ENCODE data around the gene NTSR2. TPM values are rescaled to one million over a fixed set of nuclear protein-coding genes. Genes with fewer than 3 reads are reported as not detected.

Gene NTSR2
- total RNA-seq, 6 donors from 2014 or later = not detected

DNA sequence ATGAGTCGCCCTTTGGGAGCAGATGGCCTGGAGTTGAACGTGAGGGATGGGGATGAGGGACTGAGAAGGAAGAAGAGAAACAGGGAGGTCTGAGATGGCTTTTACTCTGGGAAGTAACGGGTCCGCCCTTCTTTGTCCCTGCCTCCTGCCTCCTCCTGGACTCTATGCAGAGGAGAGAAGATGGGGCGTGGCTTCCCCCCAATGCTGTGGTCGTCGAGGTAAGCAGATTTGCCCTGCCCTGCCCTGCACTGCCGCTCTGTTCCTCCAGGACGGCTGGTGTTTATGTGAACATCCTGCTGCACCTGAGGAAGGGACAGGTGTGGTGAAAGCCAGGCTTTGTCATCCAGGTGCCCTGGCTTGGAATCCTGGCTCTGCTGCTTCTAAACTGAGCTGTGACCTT, 13.5 kb upstream of the NTSR2 start:
- no peak overlapping the region for H3K27ac ChIP-seq
- TF ChIP-seq POLR2A (IDR thresholded peaks at IDR 0.05) (no peak), POLR2AphosphoS5 (IDR thresholded peaks at IDR 0.05) (no peak), CTCF (IDR thresholded peaks at IDR 0.05) (no peak), EP300 (IDR thresholded peaks at IDR 0.05) (no peak)
- DNase-seq (no peak), ATAC-seq (ENCODE audit: low FRiP score in 2 of 2) (no peak)
- no peaks in the 10 kb centered on the region for H3K9me3 ChIP-seq
- WGBS, 2 donors = 51 to 52% methylated on average over 6 to 9 of the region's 9 CpGs
- no peaks in the 10 kb centered on the region for H3K36me3 ChIP-seq
- no peaks in the 10 kb centered on the region for H3K27me3 ChIP-seq
- peaks cover 6 to 9% (median 8%) of the 10 kb centered on the region in 4 donors for H3K4me1 ChIP-seq
- no peak overlapping the region for H3K4me3 ChIP-seq

DNA sequence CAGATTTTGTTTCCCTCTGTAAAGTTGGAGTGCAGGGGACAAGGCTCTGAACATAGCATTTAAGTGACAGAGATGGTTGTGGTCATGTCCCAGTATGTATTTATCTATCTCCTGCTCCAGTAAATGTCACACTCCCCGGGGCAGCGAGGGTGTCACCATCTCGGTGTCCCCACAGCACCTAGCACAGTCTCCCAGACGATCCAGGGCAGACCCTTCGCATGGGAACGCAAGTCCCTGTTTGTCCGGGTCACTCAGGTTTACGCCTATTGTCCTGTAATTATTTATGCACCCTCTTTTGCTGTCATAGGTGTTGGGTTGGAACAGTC, 12.6 kb upstream of the NTSR2 start:
- DNase-seq = no peak
- H3K4me3 ChIP-seq = no peak overlapping the region
- ATAC-seq (ENCODE audit: low FRiP score in 2 of 2) = no peak
- TF ChIP-seq POLR2AphosphoS5 (IDR thresholded peaks at IDR 0.05) = no peak
- TF ChIP-seq CTCF (IDR thresholded peaks at IDR 0.05) = no peak
- TF ChIP-seq EP300 (IDR thresholded peaks at IDR 0.05) = no peak
- no peak for TF ChIP-seq POLR2A (IDR thresholded peaks at IDR 0.05)
- no peaks in the 10 kb centered on the region for H3K36me3 ChIP-seq
- no peaks in the 10 kb centered on the region for H3K4me1 ChIP-seq
- whole genome bisulfite sequencing, 2 donors = 85 to 87% methylated on average over 8 of the region's 8 CpGs
- no peaks in the 10 kb centered on the region for H3K27me3 ChIP-seq
- H3K9me3 ChIP-seq = no peaks in the 10 kb centered on the region
- H3K27ac ChIP-seq = no peak overlapping the region

DNA sequence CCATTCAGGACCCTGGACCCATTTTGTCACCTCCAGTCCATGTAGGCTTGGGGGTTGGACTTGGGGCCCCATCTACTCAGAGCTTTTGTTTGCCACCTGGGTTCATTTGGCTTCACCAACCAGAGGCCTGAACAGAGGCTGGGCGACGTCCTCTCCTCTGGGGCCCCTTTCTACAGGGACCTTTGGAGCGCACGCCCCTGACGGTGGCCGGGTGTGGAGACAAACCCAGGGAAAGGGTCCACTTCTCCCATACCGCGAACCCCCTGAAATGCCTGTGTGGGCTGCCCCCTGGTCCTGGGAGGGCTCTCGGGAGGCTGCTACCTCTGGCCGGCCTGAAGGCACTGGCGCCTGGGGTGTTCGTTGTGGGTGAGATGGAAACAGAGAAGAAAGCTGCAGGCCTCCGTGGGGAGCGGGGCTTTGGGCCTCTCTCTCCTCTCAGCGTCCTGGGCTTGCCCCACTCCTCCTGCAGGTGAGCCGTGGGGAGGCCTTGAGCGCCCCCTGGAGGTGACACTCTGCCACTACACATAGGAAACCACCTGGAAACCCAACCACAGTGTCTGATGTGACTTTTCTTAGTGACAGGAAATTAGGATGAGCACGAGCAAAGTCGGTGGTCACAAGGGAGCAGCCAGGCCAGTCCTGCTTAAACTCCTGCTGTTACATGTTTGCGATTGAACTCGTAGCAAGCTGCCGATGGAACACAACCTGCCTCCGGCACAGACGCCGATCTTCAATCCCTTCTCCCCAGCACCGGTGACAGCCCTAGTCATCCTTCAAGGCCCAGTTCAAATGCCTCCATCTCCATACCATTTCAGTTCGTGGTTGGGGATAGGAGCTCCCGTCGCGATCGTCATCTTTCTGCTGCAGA, 12.0 kb upstream of the NTSR2 start:
- Histone ChIP-seq H3K4me1 (no peaks in the 10 kb centered on the region), H3K27me3 (no peaks in the 10 kb centered on the region), H3K9me3 (no peaks in the 10 kb centered on the region), H3K27ac (no peak overlapping the region), H3K4me3 (no peak overlapping the region), H3K36me3 (no peaks in the 10 kb centered on the region)
- DNase-seq (peak; percentile 49 to 71), ATAC-seq (ENCODE audit: low FRiP score in 2 of 2) (peak; percentile 54)
- WGBS, 2 donors = 66 to 67% methylated on average over 16 to 31 of the region's 31 CpGs
- TF ChIP-seq POLR2A (IDR thresholded peaks at IDR 0.05) (no peak), CTCF (IDR thresholded peaks at IDR 0.05) (peak; percentile 56 to 77 (median 62)), POLR2AphosphoS5 (IDR thresholded peaks at IDR 0.05) (no peak)

DNA sequence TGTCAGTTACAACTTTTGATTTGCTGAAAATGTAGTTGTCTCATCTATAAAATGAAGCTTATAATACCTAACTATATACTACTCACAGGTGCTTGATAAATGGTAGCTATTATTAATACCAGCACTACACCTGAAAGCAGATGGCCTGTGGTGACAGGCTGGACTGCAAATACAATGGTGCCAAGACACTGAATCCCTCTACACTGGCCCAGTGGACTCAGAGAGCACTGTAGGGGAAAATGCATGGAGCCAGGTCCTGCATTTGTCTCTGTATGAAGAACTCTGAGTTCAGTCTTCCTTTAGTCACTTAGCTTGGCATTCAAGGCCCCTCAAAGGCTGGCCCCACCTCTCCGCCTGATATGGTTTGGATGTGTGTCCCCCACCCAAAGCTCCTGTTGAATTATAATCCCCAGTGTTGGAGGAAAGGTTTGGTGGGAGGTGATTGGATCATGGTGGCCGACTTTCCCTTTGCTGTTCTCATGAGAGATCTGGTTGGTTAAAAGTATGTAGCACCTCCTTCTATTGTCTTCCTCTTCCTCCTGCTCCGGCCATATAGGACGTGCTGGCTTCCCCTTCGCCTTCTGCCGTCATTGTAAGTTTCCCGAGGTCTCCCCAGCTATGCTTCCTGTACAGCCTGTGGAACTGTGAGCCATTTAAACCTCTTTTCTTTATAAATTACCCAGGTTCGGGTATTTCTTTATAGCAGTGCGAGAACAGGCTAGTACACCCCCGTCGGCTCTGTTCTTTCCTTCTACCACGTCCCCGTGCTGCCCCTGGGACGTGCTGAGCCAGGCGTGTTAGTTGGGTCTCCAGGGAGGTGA, 11.1 kb upstream of the NTSR2 start:
- Histone ChIP-seq H3K27me3 (no peaks in the 10 kb centered on the region), H3K36me3 (no peaks in the 10 kb centered on the region), H3K4me1 (no peaks in the 10 kb centered on the region), H3K27ac (no peak overlapping the region), H3K9me3 (no peaks in the 10 kb centered on the region), H3K4me3 (no peak overlapping the region)
- 78 to 85% methylated on average over 14 to 15 of the region's 15 CpGs for WGBS, 2 donors
- ATAC-seq (ENCODE audit: low FRiP score in 2 of 2) (no peak), DNase-seq (no peak)
- TF ChIP-seq POLR2A (IDR thresholded peaks at IDR 0.05) (no peak), EP300 (IDR thresholded peaks at IDR 0.05) (no peak), CTCF (IDR thresholded peaks at IDR 0.05) (no peak), POLR2AphosphoS5 (IDR thresholded peaks at IDR 0.05) (no peak)
